ENCODE data around the gene INTS2. TPM values are rescaled to one million over a fixed set of nuclear protein-coding genes. Genes with fewer than 3 reads are reported as not detected.

The INTS2 gene
- total RNA-seq, 1 experiment from 2014 or later: 20.8 TPM

DNA sequence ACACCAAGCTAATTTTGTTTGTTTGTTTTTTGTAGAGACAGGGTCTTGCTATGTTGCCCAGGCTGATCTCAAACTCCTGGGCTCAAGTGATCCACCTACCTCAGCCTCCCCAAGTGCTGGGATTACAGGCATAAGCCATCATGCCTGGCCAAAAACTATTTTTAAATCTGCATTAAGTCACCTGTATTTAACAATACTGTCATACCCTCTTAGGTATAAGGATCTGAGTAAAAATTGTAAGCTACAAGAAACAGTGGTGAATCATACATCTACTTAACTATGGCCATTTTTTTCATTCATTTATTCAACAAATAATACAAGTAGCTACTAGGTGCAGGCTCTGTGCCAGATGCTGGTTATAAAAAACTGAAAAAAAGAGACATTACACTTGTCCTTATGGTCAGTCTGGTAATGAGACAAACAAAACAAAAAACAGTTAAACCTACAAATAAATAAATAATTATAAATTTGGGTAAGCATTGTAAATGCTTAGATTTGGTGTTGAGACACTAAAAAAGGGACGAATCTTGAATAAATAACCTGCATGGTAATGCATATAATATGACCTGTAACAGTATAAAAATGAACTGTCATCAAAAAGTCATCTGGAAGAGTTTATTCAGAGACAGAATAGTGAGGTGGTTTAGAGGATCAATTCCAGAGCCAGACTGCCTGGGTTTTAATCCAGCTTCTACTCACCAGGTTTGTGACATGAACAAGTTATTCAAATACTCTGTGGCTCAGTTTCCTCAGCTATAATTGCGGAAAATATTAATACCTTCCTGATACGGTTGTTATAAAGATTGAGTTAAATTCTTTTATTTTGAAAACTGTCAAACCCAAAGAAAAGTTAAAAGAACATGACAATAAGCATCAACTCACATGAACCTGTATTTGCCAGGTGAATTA, 91.3 kb downstream of the INTS2 start:
- no peaks in the 10 kb centered on the region for H3K27me3 Mint-ChIP-seq (ENCODE audit: low read depth)

More for the DNA sequence above, 91.3 kb downstream of the INTS2 start:
- no peak for DNase-seq
- H2AFZ ChIP-seq (ENCODE audit: low read length): no peak overlapping the region
- H3K14ac ChIP-seq (ENCODE audit: insufficient read depth, low read length): no peak overlapping the region
- H3K79me1 ChIP-seq (ENCODE audit: insufficient read depth, low read depth, low read length, poor library complexity, severe bottlenecking): no peaks in the 10 kb centered on the region
- H3K23me2 ChIP-seq (ENCODE audit: insufficient read length, low read depth, low read length, poor library complexity, severe bottlenecking): no peaks in the 10 kb centered on the region
- no peak overlapping the region for H4K5ac ChIP-seq (ENCODE audit: insufficient read length, low read depth, low read length)
- H3T11ph ChIP-seq (ENCODE audit: low read length): no peak overlapping the region
- H2BK20ac ChIP-seq (ENCODE audit: low read depth, low read length, poor library complexity, severe bottlenecking): no peak overlapping the region
- no peaks in the 10 kb centered on the region for H3K4me1 ChIP-seq (ENCODE audit: insufficient read depth, low read length)
- no peak overlapping the region for H3K27ac ChIP-seq (ENCODE audit: insufficient read length, low read depth, low read length)
- no peaks in the 10 kb centered on the region for H3K27me3 ChIP-seq (ENCODE audit: insufficient read depth, low read length)
- no peak overlapping the region for H2BK120ac ChIP-seq (ENCODE audit: low read depth, low read length, poor library complexity, severe bottlenecking)
- H3K18ac ChIP-seq (ENCODE audit: insufficient read length, low read depth, low read length): no peak overlapping the region
- no peak overlapping the region for H4K91ac ChIP-seq (ENCODE audit: insufficient read length, low read depth, low read length)
- Mint-ChIP-seq H3K4me1 (peaks cover 0 to 2% of the 10 kb centered on the region in 2 experiments; a peak in 1 of 4 replicates), H3K9me3 (no peaks in the 10 kb centered on the region), H3K36me3 (ENCODE audit: insufficient read depth in 1 of 3, low read depth in 3 of 3) (peaks cover 0 to 9% (median 7%) of the 10 kb centered on the region in 3 experiments; a peak in 4 of 7 replicates), H3K4me3 (no peak overlapping the region), H3K27ac (no peak overlapping the region)
- H3K79me2 ChIP-seq (ENCODE audit: insufficient read depth, low read length): no peaks in the 10 kb centered on the region
- no peak overlapping the region for H3K23ac ChIP-seq (ENCODE audit: insufficient read length, low read depth, low read length)
- H2BK15ac ChIP-seq (ENCODE audit: low read depth, low read length): no peak overlapping the region
- H4K20me1 ChIP-seq (ENCODE audit: control insufficient read depth, insufficient read depth, insufficient read length): no peaks in the 10 kb centered on the region
- H2BK12ac ChIP-seq (ENCODE audit: insufficient read length, low read depth, low read length): no peak overlapping the region
- TF ChIP-seq, protein P1, sequence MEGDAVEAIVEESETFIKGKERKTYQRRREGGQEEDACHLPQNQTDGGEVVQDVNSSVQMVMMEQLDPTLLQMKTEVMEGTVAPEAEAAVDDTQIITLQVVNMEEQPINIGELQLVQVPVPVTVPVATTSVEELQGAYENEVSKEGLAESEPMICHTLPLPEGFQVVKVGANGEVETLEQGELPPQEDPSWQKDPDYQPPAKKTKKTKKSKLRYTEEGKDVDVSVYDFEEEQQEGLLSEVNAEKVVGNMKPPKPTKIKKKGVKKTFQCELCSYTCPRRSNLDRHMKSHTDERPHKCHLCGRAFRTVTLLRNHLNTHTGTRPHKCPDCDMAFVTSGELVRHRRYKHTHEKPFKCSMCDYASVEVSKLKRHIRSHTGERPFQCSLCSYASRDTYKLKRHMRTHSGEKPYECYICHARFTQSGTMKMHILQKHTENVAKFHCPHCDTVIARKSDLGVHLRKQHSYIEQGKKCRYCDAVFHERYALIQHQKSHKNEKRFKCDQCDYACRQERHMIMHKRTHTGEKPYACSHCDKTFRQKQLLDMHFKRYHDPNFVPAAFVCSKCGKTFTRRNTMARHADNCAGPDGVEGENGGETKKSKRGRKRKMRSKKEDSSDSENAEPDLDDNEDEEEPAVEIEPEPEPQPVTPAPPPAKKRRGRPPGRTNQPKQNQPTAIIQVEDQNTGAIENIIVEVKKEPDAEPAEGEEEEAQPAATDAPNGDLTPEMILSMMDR (conservative IDR thresholded peaks at IDR 0.05): no peak
- H2AK5ac ChIP-seq (ENCODE audit: insufficient read length, low read length): no peak overlapping the region
- H4K8ac ChIP-seq (replicated peaks; ENCODE audit: insufficient read length, low read depth, low read length): no peak overlapping the region
- H3K56ac ChIP-seq (ENCODE audit: insufficient read length, low read depth, low read length): no peak overlapping the region
- no CpG with 5 or more reads among the region's 3 CpGs for WGBS (ENCODE audit: extremely low coverage, insufficient read length, low lambda C conversion rate)
- H3K9ac ChIP-seq (ENCODE audit: extremely low read depth, insufficient read length, low read length): no peak overlapping the region
- no peaks in the 10 kb centered on the region for H3K9me3 ChIP-seq (ENCODE audit: control insufficient read depth, low read depth, low read length)
- no peak overlapping the region for H3K4ac ChIP-seq (ENCODE audit: low read depth, low read length)
- no peak overlapping the region for H2BK5ac ChIP-seq (ENCODE audit: insufficient read length, low read length)
- no peak overlapping the region for H3K4me2 ChIP-seq (ENCODE audit: insufficient read depth, insufficient read length, low read length)
